GM18870 (cell line): ENCODE data around the gene NEDD9.

Source experiments
- ATAC-seq: cut with Tn5 transposase; IDR thresholded peaks from one replicate; pipeline ENCODE4 v1.9.1; 2021; ENCODE audit warnings: moderate library complexity; ENCODE audit not compliant: unreplicated experiment

NEDD9 gene

GRCh38 chr6:11204005-11204399 lies 28.5 kb downstream of the NEDD9 start:
- no peak for ATAC-seq

GRCh38 chr6:11203306-11204004 lies 29.0 kb downstream of the NEDD9 start:
- ATAC-seq, result no peak

- ATAC-seq, result no peak
Measured at GRCh38 chr6:11202513-11203305, 29.8 kb downstream of the NEDD9 start.

GRCh38 chr6:11201772-11202512 lies 30.5 kb downstream of the NEDD9 start:
- no peak for ATAC-seq

- ATAC-seq, result no peak
Measured at GRCh38 chr6:11201015-11201414, 31.5 kb downstream of the NEDD9 start.

GRCh38 chr6:11200356-11200755 lies 32.1 kb downstream of the NEDD9 start:
- ATAC-seq, result no peak

- no peak for ATAC-seq
Measured at GRCh38 chr6:11198663-11199603, 33.5 kb downstream of the NEDD9 start.

- ATAC-seq, result no peak
Measured at GRCh38 chr6:11197850-11198249, 34.6 kb downstream of the NEDD9 start.

- ATAC-seq, result no peak
Measured at GRCh38 chr6:11197175-11197536, 35.3 kb downstream of the NEDD9 start.

GRCh38 chr6:11196511-11197174 lies 35.8 kb downstream of the NEDD9 start:
- no peak for ATAC-seq

- no peak for ATAC-seq
Measured at GRCh38 chr6:11194356-11195218, 37.9 kb downstream of the NEDD9 start.

- no peak for ATAC-seq
Measured at GRCh38 chr6:11193434-11193833, 39.0 kb downstream of the NEDD9 start.

GRCh38 chr6:11192167-11192566 lies 40.3 kb downstream of the NEDD9 start:
- no peak for ATAC-seq

- ATAC-seq, result no peak
Measured at GRCh38 chr6:11190625-11191245, 41.7 kb downstream of the NEDD9 start.

- ATAC-seq, result no peak
Measured at GRCh38 chr6:11189865-11190624, 42.4 kb downstream of the NEDD9 start.

- no peak for ATAC-seq
Measured at GRCh38 chr6:11188161-11188915, 44.1 kb downstream of the NEDD9 start.

GRCh38 chr6:11187301-11187700 lies 45.2 kb downstream of the NEDD9 start:
- ATAC-seq, result no peak
